ENCODE measurements around the gene ROR1.

- TF ChIP-seq POLR2A (IDR thresholded peaks at IDR 0.05; ENCODE audit: low read length) (no peak), GATA1 (IDR thresholded peaks at IDR 0.05; ENCODE audit: low read depth, low read length) (no peak)
These were observed 259.9 kb downstream of the ROR1 start for GRCh38 chr1:64033667-64034220.
